Activated T-helper 1 cell treated with Interleukin-2 at 50 U/mL for 16 hours (primary cell): ENCODE measurements around the gene FANCC.

Experiments
- DNase-seq: peaks from one replicate; pipeline ENCODE4 v3.0.0-alpha.2; 2020; ENCODE audit warnings: low read depth

FANCC gene

DNA sequence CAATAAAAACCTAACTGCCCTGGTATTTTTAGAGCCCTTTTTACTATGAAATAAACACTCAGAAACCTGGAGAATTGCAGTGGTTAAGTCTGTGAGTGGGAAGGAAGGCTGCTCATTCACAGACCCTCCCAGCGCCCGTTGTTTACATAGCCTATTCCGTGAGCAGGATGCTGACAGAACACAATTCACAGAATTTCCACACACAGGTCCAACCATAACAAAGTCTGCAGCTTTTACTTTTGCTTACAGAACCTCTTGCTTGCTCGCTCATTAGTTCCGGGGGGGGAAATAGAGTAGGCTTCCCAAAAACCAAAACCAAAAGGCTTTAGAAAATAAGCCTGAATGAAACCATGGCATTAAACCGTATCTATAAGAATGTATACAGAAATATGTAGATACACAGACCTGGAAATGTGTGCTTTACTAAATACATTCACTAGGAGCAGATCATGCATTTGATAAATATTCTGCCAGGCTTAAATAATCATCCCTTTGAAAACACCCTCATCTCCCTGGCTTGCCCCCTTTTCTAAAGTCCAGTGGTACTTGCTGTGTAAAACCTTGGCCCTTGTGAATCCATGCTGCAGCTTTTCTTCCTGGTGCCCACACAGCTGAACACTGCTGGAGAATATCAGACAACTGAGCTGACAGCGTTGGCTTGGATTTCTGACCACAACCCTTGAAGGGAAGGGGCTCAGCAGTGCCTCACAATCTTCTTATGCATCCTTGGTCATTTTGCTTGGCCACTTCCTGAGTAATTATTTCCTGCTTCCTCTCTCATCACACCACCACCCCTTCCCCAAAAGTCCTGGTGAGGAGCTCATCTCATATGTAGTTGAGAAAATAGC lies 128.0 kb downstream of the FANCC start:
- no peak for DNase-seq

- DNase-seq, result no peak
These were observed 129.1 kb downstream of the FANCC start for GRCh38 chr9:95188459-95188858.

- DNase-seq, result no peak
These were observed 131.6 kb downstream of the FANCC start for GRCh38 chr9:95185956-95186355.

GRCh38 chr9:95182854-95183563 lies 134.5 kb downstream of the FANCC start:
- no peak for DNase-seq

DNA sequence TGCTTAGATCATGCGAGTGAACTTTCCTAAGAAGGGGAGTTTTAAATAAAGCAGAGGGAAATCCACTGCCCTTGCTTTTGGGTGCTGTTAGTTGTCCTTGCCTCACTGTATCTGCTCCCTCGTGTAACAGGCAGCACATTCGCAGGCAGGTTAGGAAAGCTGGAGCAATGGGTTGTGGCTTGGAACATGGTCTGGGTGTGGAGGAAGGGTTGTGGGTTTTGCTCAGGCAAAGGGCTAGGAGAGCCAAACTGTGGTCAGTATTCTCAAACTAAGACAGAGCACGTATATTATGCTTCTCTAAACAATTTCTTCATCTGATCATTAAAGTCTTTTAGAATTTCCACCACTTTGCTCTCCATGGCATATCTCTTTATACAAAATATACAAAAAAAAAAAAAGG lies 135.7 kb downstream of the FANCC start:
- DNase-seq, result no peak

DNA sequence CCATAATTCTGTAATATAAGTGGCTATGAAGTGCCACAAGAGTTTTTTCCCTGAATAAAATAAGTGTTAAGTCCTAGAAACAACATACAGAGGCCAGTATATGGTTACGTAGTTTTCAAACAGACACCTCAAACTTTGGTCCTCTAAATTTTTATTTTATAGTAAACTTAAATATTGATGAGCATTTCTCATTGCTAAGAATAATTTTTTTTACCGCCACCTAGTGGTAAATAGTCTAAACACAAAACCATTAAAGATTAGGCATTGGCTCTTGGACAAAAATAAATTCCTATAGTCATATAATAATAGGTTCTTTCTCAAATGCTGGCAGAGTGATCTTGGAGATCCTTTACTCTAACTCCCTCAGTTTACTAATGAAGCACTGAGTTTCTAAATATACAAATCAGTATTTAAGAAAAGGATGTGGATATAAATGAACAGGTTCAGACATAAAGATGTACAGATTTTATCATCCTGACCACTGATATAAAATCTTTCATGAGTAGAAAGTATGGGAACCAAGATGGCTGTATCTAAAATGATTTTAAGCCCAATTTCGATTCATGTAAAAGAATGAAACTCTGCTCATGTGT lies 136.2 kb downstream of the FANCC start:
- no peak for DNase-seq

DNA sequence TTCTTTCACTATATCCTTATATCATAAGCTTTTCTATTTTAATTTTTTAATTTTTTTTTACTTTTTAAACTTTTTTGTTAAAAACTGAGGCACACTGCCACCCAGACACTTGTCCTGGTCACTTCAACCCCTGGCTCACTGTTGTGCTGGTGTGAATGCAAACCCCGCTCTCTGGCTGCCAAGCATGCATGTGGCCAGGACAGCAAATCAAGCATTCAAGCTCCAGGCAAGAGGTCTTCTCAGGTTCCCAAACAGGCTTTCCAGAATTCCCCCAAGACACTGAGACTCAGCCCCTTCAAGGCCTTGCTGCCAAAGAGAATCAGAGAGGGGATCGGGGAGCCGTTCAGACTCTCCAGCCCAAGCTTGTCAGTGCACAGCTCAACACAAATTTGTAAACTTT lies 139.9 kb downstream of the FANCC start:
- no peak for DNase-seq

DNA sequence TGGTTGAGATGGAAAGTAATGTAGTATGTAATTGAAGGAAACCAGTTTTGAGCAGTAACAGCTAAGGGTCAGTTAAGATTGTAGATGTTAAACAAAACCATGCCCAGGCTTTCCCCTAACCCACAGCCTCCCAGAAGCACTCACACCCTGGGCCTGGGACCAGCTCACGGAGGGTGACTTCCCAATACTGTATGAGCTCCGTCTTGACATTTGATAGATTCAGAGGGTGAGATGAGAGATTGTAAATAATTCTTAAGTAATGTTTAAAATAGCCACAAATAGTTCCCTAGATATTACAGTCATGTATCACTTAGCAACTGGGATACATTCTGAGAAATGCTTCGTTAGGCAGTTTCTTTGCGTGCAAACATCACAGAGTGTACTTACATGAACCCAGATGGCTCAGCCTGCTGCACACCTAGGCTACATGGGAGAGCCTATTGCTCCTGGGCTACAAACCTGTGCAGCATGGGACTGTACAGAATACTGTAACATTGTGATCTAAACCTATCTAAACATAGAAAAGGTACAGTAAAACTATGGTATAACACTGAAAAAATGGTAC lies 140.7 kb downstream of the FANCC start:
- DNase-seq, result no peak

DNA sequence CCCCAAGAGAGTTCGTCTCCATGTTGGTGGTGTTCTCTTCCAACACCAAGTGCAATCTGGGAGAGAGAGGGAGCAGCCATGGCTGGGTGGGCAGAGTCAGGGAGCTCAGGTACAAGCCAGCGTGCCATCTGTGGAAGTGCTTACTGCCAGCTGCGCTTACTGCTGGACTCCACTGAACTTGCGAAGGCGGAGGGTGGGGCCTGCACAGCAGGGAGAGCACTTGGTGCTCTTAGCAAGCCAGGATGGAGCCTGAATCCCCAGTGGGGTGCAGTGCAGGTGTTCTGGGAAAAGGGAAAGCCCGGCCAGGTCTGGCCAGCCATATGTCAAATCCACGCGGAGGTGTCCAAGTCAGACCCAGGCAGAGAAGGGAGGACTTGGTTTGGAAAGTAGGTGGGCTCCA lies 142.0 kb downstream of the FANCC start:
- DNase-seq, result no peak

DNA sequence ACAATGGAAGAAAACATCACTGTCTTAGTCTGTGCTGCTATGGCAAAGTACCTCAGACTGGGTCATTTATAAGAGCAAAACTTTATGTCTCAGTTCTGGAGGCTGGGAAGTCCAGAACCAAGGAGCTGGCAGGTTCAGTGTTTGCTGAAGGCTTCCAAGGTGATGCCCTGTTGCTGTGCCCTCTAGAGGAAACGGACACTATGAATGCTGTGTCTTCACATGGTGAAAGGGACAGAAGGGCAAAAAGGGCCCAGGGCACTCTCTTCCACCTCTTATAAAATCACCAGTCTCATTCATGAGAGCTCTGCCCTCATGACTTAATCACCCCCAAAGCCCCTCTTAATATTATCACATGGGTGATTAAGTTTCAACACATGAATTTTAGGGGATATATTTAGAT lies 143.5 kb downstream of the FANCC start:
- DNase-seq, result no peak

- no peak for DNase-seq
These were observed 145.9 kb downstream of the FANCC start for GRCh38 chr9:95171596-95171995.

GRCh38 chr9:95171001-95171400 lies 146.5 kb downstream of the FANCC start:
- DNase-seq, result no peak

- DNase-seq, result peak; percentile 9
These were observed 149.5 kb downstream of the FANCC start for GRCh38 chr9:95167998-95168397.

- no peak for DNase-seq
These were observed 152.5 kb downstream of the FANCC start for GRCh38 chr9:95165004-95165403.

DNA sequence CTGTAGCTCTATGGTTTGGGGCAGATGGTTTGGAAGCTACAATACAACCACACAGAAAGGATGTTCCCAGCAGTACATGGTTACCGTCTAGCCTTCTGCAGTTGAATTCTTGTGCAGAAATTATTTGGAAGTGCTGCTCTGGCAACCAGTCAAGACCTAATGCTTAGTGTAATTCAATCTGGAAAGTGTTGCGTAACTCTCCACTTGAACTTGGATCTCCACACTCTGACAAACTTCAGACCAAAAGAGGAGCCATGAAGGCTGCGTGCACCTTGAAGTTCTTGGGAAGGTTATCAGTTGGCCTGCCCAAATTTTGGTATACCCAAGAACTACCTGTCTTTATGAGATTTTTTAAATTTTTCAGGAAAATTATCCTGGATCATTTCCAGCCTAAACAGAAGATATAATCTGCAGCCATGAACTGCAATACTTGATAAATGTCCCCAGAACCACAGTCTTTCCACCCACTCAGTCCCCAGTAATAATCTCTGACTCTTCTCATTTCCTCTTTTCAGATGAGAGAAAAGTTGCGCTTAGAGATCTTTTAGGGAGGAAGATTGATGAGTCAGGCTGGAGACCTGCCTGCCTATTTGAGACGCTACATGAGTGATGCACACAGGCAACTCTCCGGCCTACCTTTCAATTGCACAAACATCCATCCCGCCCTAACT lies 159.9 kb downstream of the FANCC start:
- DNase-seq, result no peak

GRCh38 chr9:95156074-95156473 lies 161.4 kb downstream of the FANCC start:
- no peak for DNase-seq

DNA sequence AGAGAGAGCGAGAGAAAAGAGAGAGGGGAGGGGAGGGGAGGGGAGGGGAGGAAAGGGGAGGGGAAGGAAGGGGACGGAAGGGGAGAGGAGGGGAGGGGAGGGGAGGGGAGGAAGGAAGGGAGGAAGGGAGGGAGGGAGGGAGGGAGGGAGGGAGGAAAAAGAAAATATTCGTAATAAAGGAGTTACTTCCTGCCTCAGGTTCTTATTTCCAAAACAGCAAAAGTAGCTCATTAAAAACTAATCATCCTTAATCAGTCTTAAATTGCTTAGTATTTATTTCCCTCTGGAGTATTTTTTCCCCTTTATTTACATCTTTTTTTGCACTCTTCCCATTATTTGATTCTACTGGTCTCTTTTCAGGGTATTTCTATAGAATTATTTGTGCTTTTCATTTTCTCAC lies 162.3 kb downstream of the FANCC start:
- DNase-seq, result no peak

GRCh38 chr9:95150903-95151302 lies 166.6 kb downstream of the FANCC start:
- DNase-seq, result no peak

GRCh38 chr9:95148208-95148520 lies 169.3 kb downstream of the FANCC start:
- DNase-seq, result no peak

DNA sequence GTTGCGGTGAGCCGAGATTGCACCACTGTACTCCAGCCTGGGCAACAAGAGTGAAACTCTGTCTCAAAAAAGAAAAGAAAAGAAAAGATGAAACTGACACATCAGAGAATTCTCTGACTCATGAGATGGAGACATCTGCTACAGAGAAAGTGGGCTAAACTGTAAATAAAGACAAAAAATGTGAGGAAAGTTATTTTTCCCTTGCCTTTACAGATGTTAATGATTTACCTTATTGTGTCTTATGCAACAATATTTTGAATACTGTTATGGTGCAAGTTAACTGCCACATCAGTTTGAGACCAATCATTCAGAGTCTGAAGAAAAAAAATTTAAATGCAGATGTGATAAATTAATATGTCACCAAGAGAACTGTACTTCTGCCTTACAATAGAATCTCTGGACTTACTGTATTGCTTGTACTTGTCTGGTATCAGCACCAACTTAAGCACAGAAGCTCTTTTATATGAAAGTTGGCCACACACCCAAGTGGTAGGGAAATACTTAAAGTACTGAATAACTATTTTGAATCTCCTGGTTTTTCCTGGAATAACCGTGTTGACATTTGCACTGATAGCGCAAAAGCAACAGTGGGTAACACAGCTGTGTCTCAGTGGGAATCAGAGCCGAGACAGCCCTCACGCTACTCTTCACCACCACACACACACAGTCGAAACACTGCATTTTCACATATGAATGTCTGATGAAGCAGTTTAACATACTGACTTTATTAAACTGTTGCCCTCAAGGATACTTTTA lies 169.9 kb downstream of the FANCC start:
- DNase-seq, result no peak
